VCaP (cell line): Measurements from ENCODE around the gene SLC9A8.

Experiments used
- H3K27ac ChIP-seq: fragments of 450-650 bp; 2 replicates; pipeline ENCODE4 v1.5.1; 2017
- TF ChIP-seq, protein P1 (sequence below): fragments of 450-650 bp; conservative IDR thresholded peaks from 2 replicates; pipeline ENCODE4 v1.5.1; 2017; ENCODE audit warnings: mild to moderate bottlenecking, moderate library complexity

SLC9A8 gene

DNA sequence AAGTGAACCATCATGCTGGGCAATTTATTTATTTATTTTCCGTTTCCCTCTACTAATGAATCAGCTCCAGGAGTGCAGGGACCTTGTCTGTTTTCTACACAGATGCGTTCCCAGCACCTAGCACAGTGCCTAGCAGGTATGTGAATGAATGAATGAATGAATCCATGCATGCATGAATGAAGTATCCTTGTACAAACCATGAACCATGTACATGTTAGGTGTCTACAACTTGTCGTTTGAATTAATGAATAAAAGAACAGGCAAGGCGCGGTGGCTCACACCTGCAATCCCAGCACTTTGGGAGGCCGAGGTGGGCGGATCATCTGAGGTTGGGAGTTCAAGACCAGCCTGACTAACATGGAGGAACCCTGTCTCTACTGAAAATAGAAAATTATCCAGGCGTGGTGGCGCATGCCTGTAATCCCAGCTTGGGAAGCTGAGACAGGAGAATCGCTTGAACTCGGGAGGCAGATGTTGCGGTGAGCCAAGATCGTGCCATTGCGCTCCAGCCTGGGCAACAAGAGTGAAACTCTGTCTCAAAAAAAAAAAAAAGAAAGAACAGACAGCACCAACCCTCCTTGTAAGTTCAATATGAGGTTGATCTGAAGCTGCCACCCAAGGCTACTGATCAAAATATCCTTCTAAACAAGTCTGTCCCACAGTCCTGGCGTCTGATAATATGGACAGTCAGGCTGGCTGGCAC, 27.3 kb upstream of the SLC9A8 start:
- TF ChIP-seq, protein P1, sequence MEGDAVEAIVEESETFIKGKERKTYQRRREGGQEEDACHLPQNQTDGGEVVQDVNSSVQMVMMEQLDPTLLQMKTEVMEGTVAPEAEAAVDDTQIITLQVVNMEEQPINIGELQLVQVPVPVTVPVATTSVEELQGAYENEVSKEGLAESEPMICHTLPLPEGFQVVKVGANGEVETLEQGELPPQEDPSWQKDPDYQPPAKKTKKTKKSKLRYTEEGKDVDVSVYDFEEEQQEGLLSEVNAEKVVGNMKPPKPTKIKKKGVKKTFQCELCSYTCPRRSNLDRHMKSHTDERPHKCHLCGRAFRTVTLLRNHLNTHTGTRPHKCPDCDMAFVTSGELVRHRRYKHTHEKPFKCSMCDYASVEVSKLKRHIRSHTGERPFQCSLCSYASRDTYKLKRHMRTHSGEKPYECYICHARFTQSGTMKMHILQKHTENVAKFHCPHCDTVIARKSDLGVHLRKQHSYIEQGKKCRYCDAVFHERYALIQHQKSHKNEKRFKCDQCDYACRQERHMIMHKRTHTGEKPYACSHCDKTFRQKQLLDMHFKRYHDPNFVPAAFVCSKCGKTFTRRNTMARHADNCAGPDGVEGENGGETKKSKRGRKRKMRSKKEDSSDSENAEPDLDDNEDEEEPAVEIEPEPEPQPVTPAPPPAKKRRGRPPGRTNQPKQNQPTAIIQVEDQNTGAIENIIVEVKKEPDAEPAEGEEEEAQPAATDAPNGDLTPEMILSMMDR = no peak
- H3K27ac ChIP-seq = no peak overlapping the region

DNA sequence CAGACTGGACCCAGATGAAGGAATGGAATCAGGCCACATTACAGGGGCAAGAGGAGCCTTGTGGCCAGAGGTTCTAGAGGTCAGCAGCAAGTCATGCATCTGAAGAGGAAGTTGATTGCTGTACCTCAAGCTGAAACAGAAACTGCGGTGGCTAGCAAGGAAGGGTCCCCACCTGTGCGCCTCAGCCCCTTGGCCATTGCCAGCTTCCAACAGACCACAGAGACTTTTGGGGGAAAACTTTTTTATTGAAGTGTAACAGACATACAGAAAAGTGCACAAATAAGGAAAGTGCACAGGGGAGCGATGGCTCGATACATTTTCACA, 26.8 kb upstream of the SLC9A8 start:
- no peak overlapping the region for H3K27ac ChIP-seq

DNA sequence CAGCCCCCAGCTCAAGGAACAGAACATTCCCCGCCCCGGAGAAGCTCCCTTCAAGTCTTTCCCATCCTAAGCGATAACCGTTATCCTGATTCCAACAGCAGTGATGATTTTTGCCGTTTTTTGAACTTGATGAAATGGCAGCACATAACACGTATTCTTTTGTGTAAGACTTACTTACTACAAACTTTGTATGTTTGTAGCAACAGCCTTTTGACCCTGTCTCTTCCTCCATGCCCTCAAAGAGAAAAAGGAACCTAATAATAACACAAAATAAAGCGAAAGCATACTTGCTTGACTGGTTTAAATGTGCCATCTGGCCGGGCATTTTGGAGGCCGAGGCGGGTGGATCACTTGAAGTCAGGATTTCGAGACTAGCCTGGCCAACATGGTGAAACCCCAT, 26.4 kb upstream of the SLC9A8 start:
- TF ChIP-seq, protein P1 = no peak
- H3K27ac ChIP-seq = no peak overlapping the region

More for the DNA sequence above, 26.8 kb upstream of the SLC9A8 start:
- TF ChIP-seq, protein P1 = no peak

DNA sequence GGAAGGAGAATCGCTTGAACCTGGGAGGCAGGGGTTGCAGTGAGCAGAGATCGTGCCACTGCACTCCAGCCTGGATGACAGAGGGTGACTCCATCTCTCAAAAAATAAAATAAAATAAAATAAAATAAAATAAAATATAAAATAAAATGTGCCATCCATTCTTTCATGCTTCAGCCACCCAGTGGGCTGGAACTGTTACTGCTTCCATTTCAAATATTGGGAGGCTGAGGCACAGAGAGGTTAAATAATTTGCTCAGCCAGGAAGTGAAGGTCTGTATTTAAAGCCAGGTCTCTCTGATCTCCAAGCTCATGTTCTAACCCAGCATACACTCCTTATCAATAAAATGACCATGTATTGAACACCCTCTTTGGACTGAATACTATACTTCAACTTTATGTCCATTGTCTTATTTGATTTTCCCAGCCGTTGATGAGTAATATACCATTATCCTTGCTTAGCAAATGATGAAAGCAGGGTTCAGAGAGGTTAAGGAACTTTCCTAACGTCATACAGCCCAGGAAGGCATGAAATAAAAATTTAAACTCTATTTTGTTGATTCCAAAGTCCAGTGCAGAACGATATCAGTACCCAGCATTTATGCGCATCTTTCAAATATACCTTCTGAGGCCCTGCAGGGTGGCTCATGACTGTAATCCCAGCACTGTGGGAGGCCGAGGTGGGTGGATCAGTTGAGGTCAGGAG, 25.8 kb upstream of the SLC9A8 start:
- TF ChIP-seq, protein P1 = peak; percentile 47
- no peak overlapping the region for H3K27ac ChIP-seq

DNA sequence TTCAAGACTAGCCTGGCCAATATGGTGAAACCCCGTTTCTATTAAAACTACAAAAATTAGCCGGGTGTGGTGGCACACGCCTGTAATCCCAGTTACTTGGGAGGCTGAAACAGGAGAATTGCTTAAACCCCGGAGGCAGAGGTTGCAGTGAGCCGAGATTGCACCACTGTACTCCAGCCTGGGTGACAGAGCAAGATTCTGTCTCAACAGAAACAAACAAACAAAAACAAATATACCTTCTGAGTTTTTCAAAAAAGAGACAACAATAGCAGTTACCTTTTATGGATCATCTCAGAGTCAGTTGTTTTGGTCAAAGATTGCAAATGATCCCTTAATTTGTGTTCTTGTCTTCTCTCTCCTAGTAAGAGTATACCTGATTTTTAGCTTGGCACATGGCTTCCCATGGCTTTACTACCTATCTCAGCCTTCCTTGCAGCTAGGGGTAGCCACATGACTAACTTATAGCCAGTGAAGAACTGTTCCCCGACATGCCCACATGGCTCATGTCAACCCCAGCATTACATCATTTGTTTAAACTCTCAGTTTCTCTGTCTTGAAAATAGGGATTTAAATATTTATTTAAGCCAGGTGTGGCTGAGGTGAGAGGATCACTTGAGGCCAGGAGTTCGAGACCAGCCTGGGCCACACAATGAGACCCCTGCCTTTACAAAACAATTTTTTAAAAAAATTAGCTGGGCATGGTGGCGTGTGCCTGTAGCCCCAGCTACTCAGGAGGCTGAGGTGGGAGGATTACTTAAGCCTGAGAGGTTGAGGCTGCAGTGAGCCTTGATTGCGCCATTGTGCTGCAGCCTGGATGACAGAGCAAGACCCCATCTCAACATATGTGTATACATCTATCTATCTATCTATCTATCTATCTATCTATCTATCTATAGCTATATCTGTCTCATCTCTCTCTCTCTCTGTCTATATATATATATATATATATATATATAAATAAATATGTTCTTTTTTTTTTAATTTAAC, 25.0 kb upstream of the SLC9A8 start:
- TF ChIP-seq, protein P1 = no peak
- no peak overlapping the region for H3K27ac ChIP-seq

DNA sequence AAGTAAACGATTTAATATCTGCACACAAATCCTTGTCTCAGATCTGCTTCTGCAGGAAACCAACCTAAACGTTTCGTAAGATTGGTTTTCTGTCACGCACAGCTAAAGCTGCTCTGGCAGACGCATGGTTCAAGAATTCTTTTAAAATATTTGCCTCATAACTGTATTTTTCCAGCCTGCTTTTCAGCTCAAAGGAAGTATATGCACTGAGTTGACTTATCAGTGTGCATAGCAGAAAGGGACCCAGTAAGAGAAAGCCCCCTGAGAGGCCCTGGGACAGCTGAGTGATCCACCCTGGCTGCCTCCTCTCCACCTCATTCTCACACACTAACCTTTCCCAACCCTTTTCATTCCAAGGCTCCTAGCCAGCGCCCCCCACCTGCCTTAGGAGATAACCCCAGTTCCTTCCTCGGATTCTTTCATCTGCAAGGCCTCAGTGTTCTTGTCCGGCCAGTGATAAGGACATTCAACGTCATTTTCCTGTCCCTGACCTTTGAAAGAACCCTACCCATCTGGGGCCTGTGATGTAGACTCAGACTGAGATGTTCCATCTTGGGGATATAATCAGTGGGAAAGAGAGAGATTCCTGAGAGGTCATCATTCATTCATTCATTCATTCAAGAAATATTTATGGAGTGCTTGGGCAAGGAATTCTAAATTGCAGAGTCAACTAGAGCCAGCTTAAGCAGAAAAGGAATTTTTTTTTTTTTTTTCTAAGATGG, 22.4 kb upstream of the SLC9A8 start:
- H3K27ac ChIP-seq = no peak overlapping the region

More for the DNA sequence above, 22.4 kb upstream of the SLC9A8 start:
- TF ChIP-seq, protein P1 = no peak
